Astrocyte of the spinal cord (primary cell): ENCODE results near the gene NPPC.

Experiments
- DNase-seq: peaks from one replicate; pipeline ENCODE4 v3.0.0; 2011; ENCODE audit warnings: low read depth, low spot score
- H3K4me3 ChIP-seq: 2 replicates; pipeline ENCODE4 v1.5.1; 2011; ENCODE audit warnings: low read depth, mild to moderate bottlenecking, low read length, moderate library complexity
- in situ Hi-C: cut with HindIII; loops from 2 replicates; pipeline ENCODE4 v1.10.0; 2017; ENCODE audit warnings: low sequenced_read_pairs
- TF ChIP-seq, protein P1 (sequence below): IDR thresholded peaks from 2 replicates; pipeline ENCODE4 v1.5.1; 2012; ENCODE audit warnings: low read depth, mild to moderate bottlenecking, low read length, inconsistent platforms

NPPC gene

DNA sequence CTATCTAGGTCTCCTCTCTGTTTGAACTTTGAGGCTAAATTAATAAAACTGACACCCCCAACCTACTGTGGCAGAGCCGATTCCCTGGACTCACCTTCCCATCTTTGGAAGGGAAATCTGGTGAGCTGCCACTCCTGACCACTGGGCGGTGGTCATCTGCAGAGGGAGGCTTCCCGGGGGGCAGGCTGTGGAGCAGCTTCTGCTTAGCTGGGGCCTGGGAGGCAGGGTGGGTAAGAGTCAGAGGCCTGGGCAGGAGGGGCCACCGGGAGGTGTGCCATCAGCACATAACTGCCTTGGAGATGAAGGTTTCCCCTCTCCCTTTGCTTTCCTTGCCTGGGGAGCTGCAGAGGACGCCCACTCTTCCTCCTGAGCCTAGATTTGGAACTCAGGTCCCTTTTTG is 2.3 kb upstream of the NPPC start:
- in situ Hi-C loops: no loop called here
- TF ChIP-seq, protein P1, sequence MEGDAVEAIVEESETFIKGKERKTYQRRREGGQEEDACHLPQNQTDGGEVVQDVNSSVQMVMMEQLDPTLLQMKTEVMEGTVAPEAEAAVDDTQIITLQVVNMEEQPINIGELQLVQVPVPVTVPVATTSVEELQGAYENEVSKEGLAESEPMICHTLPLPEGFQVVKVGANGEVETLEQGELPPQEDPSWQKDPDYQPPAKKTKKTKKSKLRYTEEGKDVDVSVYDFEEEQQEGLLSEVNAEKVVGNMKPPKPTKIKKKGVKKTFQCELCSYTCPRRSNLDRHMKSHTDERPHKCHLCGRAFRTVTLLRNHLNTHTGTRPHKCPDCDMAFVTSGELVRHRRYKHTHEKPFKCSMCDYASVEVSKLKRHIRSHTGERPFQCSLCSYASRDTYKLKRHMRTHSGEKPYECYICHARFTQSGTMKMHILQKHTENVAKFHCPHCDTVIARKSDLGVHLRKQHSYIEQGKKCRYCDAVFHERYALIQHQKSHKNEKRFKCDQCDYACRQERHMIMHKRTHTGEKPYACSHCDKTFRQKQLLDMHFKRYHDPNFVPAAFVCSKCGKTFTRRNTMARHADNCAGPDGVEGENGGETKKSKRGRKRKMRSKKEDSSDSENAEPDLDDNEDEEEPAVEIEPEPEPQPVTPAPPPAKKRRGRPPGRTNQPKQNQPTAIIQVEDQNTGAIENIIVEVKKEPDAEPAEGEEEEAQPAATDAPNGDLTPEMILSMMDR: no peak
- DNase-seq: no peak

DNA sequence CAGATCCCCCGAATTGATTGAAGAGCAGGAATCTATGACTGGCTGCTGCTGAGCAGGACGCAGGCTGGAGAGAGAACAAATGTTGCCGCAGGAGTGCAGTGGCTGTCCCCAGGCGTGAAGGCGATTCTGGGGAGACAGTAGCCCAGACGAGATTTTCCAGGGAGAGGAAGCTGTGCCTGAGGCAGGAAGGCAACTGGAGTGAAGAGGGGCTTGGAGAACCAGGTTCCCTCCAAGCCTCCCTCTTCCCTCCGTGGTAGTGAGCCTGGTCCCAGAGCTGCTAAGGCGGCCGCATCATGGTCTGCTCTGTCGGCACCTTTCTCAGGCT is 1.3 kb upstream of the NPPC start:
- DNase-seq: no peak
- in situ Hi-C loops: no loop called here
- TF ChIP-seq, protein P1: no peak
- H3K4me3 ChIP-seq: no peak overlapping the region

More for the DNA sequence above, 2.3 kb upstream of the NPPC start:
- H3K4me3 ChIP-seq: no peak overlapping the region

DNA sequence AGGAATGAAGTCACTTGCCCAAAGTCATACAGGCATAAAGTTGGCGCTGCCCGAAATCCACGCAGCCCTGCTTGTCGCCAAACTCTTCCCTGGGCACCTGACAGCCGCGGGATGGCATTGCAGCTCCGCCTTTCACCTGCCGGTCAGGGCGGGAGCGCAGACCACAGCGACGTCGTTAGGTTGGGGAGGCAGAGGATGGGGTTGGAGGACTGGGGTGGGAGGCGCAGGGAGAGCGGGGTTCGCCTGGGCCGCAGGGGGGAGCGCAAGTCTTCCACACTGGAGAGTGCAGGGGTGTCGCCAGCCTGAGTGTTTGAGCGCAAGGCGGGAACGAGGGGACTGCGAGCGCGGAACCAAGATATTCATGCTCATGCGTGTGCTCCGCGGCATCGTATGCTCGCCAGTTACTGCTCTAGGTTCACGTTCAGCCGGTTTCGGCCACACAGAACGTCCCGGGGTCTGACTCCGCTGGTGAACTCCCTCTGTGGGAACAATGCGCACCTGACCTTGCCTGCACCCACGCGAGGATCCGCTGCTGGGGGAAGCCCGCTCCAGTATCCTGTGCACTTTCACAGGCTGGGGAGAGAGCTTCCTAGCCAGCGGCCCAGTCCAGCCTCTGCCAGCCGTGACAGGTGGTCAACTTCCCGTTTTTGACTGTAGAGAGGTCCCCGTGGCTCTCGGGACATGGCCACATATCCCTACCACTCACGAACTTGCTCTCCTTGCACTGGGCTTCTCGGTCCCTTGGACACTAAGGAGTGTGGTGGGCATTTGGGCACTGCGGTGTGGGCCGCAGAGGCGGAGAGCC is 767 bp upstream of the NPPC start:
- H3K4me3 ChIP-seq: no peak overlapping the region
- TF ChIP-seq, protein P1: no peak
- no peak for DNase-seq
- in situ Hi-C loops: no loop called here

DNA sequence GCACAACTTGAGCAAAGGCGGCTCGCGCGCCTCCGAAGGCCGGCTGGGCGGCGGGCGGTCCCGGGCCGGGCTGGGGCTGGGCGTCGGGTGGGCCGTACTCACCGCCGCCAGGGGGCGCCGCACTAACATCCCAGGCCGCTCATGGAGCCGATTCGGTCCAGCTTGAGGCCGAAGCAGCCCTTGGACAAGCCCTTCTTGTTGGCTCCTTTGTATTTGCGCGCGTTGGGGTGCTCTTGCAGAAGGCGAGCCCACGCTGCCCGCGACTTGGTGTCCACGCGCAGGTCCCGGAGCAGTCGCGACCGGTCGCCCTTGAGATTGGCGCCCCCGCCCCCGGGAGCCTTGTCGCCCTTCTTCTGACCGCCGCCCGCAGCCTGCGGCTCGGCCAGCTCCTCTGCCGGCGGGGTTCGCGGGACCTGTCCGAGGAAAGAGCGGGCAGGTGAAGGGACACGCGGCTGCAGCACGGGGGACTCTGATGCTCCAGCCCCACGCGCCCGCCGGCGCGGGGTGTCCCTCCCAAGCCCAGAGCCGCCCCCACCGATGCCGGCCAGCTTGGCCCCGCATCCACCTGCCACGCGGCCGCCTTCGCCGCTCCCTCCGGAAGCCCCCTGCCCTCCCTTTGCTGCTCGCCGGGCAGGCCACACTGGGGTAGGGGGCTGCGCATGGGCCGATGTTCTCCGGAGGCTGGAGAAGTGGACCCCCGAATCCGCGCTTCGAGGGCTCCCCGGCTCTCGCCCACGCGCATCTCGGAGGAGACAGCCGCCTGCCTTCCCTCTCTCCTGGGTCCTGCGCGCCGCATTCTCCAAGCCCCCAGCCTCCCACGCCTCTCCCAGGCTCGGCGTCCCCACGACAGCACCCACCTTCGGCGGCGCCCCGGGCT is 655 bp downstream of the NPPC start:
- TF ChIP-seq, protein P1: peak; percentile 76
- peak overlapping the region; percentile 27 for H3K4me3 ChIP-seq
- DNase-seq: peak; percentile 80
- in situ Hi-C loops: no loop called here

DNA sequence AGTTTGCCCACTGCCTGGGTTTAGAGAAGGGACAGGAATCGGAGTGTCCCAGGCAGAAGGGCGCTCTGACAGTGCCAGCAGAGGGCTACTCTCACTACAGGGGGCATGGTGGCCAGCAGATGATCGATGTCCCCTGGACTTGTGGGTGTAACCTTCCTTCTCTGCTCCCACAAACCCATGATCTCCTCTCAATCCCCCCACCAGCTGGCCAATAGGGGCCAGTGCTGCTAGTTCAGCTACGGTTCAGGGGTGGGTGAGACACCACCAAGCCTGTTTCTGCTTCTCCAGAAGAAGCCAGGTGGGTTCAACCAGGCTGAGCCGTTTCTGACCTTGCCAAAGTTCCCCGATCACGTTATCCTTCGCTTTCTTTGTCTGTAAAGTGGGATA is 1.3 kb downstream of the NPPC start:
- no peak for DNase-seq
- in situ Hi-C loops: no loop called here
- H3K4me3 ChIP-seq: no peak overlapping the region
- TF ChIP-seq, protein P1: no peak

GRCh38 chr2:231923951-231924888 is 2.0 kb downstream of the NPPC start:
- in situ Hi-C loops: no loop called here
- TF ChIP-seq, protein P1: no peak
- H3K4me3 ChIP-seq: no peak overlapping the region
- DNase-seq: no peak
